Right cardiac atrium (tissue), 5 donors: ENCODE results near the gene DOCK2. TPM values are rescaled to one million over a fixed set of nuclear protein-coding genes. Genes with fewer than 3 reads are reported as not detected.
A peak's percentile ranks its signal among the peaks of the same experiment; 100 is the strongest.

Source experiments
- ATAC-seq, 2 donors: fragments of 200-7000 bp; cut with Tn5 transposase; one replicate each; pipeline versions ENCODE4 v1.8.0 to v1.9.1; 2020; ENCODE audit warnings: moderate library complexity in 2 of 2, mild to moderate bottlenecking in 1 of 2
- DNase-seq, 3 donors: peaks; one replicate each; pipeline ENCODE4 v3.0.0-alpha.2; 2020
- H3K27ac ChIP-seq: one replicate; pipeline ENCODE4 v1.5.1; 2013; ENCODE audit warnings: mild to moderate bottlenecking, low read length, control low read depth, moderate library complexity
- H3K27me3 ChIP-seq: one replicate; pipeline ENCODE4 v1.6.1; 2013; ENCODE audit not compliant: control insufficient read depth, insufficient read depth
- H3K4me1 ChIP-seq: one replicate; pipeline ENCODE4 v1.6.1; 2013; ENCODE audit warnings: low read length; ENCODE audit not compliant: control insufficient read depth, insufficient read depth
- H3K4me3 ChIP-seq: one replicate; pipeline ENCODE4 v1.5.1; 2013; ENCODE audit warnings: low read length, control low read depth
- H3K9me3 ChIP-seq: one replicate; pipeline ENCODE4 v1.6.1; 2013; ENCODE audit warnings: low read length; ENCODE audit not compliant: control insufficient read depth
- WGBS: extraction: QIAGEN DNeasy Blood & Tissue Kit; methylation state at CpG from one replicate; pipeline ENCODE4 v1.1.7; 2013; 5-methylcytosine and 5-hydroxymethylcytosine counted together
- intact Hi-C, 4 donors: fragments of 100-400 bp; cut with DNase I; formaldehyde crosslinking; loops; one replicate each; pipeline versions ENCODE4 v1.11.0 to v1.14.0; 2022 to 2023
- polyA plus RNA-seq: library from polyadenylated mRNA; stranded (reverse); fragments of 200-250 nt; gene quantifications from one replicate; pipeline ENCODE4 v1.2.3, GENCODE V29; 2013
- total RNA-seq, 4 donors: library from RNA; stranded (reverse); fragmentation: NEBNext Ultra II Directional; extraction: Animal tissue kit (Norgen Biotek cat#: 25700); gene quantifications; one replicate each; pipeline ENCODE4 v1.2.1, GENCODE V29; 2021
- donor health status: healthy with polysubstance abuse.
- donor health status: DM: no; HTN: yes; CAD: no.
- donor health status: DM: no; HTN: no; CAD: no.
- donor health status: DM: no; HTN: yes; CAD: no; lungs with severe emphysema.
- donor health status: DM: yes; HTN: yes; CAD: no.

The DOCK2 gene
- total and polyA plus RNA-seq, 5 donors, result 1.00 to 14.2 (median 9.6) TPM

GRCh38 chr5:169796731-169797130 is 159.7 kb downstream of the DOCK2 start:
- DNase-seq (no peak), ATAC-seq (no peak)
- intact Hi-C loops, result no loop called here
- Histone ChIP-seq H3K9me3 (no peaks in the 10 kb centered on the region), H3K4me1 (no peaks in the 10 kb centered on the region), H3K27ac (no peak overlapping the region), H3K27me3 (no peaks in the 10 kb centered on the region), H3K4me3 (no peak overlapping the region)
- 82% methylated on average over 2 of the region's 2 CpGs for WGBS

- Histone ChIP-seq H3K4me3 (no peak overlapping the region), H3K4me1 (no peaks in the 10 kb centered on the region), H3K27ac (no peak overlapping the region), H3K9me3 (no peaks in the 10 kb centered on the region), H3K27me3 (no peaks in the 10 kb centered on the region)
- 65% methylated on average over 2 of the region's 2 CpGs for WGBS
- no peak for ATAC-seq
- intact Hi-C loops, result no loop called here
- DNase-seq, result no peak
Measured at GRCh38 chr5:169797577-169797976, 160.5 kb downstream of the DOCK2 start.

- H3K4me1 ChIP-seq, result no peaks in the 10 kb centered on the region
- no peak for ATAC-seq
- intact Hi-C loops, result no loop called here
- no peak overlapping the region for H3K27ac ChIP-seq
- no peak overlapping the region for H3K4me3 ChIP-seq
- no peak for DNase-seq
- H3K27me3 ChIP-seq, result no peaks in the 10 kb centered on the region
- no peaks in the 10 kb centered on the region for H3K9me3 ChIP-seq
- WGBS, result 54% methylated on average over 2 of the region's 2 CpGs
Measured at GRCh38 chr5:169798438-169798837, 161.4 kb downstream of the DOCK2 start.

GRCh38 chr5:169798906-169799660 is 162.0 kb downstream of the DOCK2 start:
- H3K4me3 ChIP-seq, result no peak overlapping the region
- ATAC-seq (no peak), DNase-seq (no peak)
- H3K27ac ChIP-seq, result no peak overlapping the region
- H3K27me3 ChIP-seq, result no peaks in the 10 kb centered on the region
- H3K4me1 ChIP-seq, result no peaks in the 10 kb centered on the region
- 86% methylated on average over 4 of the region's 4 CpGs for WGBS
- no peaks in the 10 kb centered on the region for H3K9me3 ChIP-seq
- intact Hi-C loops, result no loop called here

- H3K4me3 ChIP-seq, result no peak overlapping the region
- intact Hi-C loops, result no loop called here
- H3K9me3 ChIP-seq, result no peaks in the 10 kb centered on the region
- no peak overlapping the region for H3K27ac ChIP-seq
- ATAC-seq (no peak), DNase-seq (no peak)
- 56% methylated on average over 6 of the region's 6 CpGs for WGBS
- no peaks in the 10 kb centered on the region for H3K4me1 ChIP-seq
- H3K27me3 ChIP-seq, result no peaks in the 10 kb centered on the region
Measured at GRCh38 chr5:169801324-169801777, 164.3 kb downstream of the DOCK2 start.

GRCh38 chr5:169801781-169802180 is 164.7 kb downstream of the DOCK2 start:
- no peak overlapping the region for H3K27ac ChIP-seq
- no peaks in the 10 kb centered on the region for H3K27me3 ChIP-seq
- H3K4me3 ChIP-seq, result no peak overlapping the region
- no peak for DNase-seq
- no peaks in the 10 kb centered on the region for H3K4me1 ChIP-seq
- 72% methylated on average over 2 of the region's 2 CpGs for WGBS
- intact Hi-C loops, result no loop called here
- no peak for ATAC-seq
- H3K9me3 ChIP-seq, result no peaks in the 10 kb centered on the region

- H3K4me1 ChIP-seq, result no peaks in the 10 kb centered on the region
- no peaks in the 10 kb centered on the region for H3K9me3 ChIP-seq
- WGBS, result 32% methylated on average over 10 of the region's 10 CpGs
- peak overlapping the region; percentile 14 for H3K27ac ChIP-seq
- no peak overlapping the region for H3K4me3 ChIP-seq
- H3K27me3 ChIP-seq, result no peaks in the 10 kb centered on the region
- ATAC-seq, result peak; percentile 94 to 95
- peak; percentile 66 to 86 (median 68) for DNase-seq
- intact Hi-C loops, result no loop called here
Measured at GRCh38 chr5:169803077-169803981, 166.3 kb downstream of the DOCK2 start.

- ATAC-seq (no peak), DNase-seq (no peak)
- H3K27ac ChIP-seq, result no peak overlapping the region
- H3K4me3 ChIP-seq, result no peak overlapping the region
- H3K4me1 ChIP-seq, result no peaks in the 10 kb centered on the region
- intact Hi-C loops, result no loop called here
- no peaks in the 10 kb centered on the region for H3K27me3 ChIP-seq
- H3K9me3 ChIP-seq, result no peaks in the 10 kb centered on the region
- 82% methylated on average over 1 of the region's 1 CpG for WGBS
Measured at GRCh38 chr5:169804861-169805260, 167.8 kb downstream of the DOCK2 start.

- 46% methylated on average over 5 of the region's 5 CpGs for WGBS
- DNase-seq, result no peak
- no peak for ATAC-seq
Measured at GRCh38 chr5:169805527-169805934, 168.5 kb downstream of the DOCK2 start.

GRCh38 chr5:169805937-169806700 is 169.0 kb downstream of the DOCK2 start:
- Histone ChIP-seq H3K9me3 (no peaks in the 10 kb centered on the region), H3K4me1 (no peaks in the 10 kb centered on the region), H3K4me3 (no peak overlapping the region), H3K27me3 (no peaks in the 10 kb centered on the region), H3K27ac (no peak overlapping the region)
- intact Hi-C loops, result no loop called here
- no peak for ATAC-seq
- no peak for DNase-seq
- 83% methylated on average over 6 of the region's 6 CpGs for WGBS

More at GRCh38 chr5:169805527-169805934, 168.5 kb downstream of the DOCK2 start:
- H3K9me3 ChIP-seq, result no peaks in the 10 kb centered on the region
- H3K27ac ChIP-seq, result no peak overlapping the region
- no peak overlapping the region for H3K4me3 ChIP-seq
- intact Hi-C loops, result no loop called here
- H3K27me3 ChIP-seq, result no peaks in the 10 kb centered on the region
- no peaks in the 10 kb centered on the region for H3K4me1 ChIP-seq
